ENCODE measurements around the gene ITGAE.

Gene ITGAE

DNA sequence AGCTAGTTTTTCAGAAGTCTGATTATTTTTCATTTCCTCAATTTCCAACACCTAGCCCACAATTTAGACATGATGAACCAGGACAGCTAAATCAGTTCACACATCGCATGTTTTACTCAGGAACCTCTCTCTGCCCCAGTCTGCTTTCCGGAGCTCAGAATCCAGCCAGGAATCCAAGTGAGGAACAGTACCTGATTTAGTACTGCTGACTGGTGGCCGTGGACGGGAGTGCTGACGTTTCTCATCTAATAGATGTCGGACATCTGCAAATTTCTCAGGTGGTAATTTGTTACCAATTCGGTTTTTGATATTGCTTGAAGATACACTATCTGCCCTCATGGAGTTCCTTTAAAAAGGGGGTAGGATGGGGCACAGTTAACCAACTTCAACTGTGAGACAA is 14.9 kb upstream of the ITGAE start:
- DNase-seq, result no peak

DNA sequence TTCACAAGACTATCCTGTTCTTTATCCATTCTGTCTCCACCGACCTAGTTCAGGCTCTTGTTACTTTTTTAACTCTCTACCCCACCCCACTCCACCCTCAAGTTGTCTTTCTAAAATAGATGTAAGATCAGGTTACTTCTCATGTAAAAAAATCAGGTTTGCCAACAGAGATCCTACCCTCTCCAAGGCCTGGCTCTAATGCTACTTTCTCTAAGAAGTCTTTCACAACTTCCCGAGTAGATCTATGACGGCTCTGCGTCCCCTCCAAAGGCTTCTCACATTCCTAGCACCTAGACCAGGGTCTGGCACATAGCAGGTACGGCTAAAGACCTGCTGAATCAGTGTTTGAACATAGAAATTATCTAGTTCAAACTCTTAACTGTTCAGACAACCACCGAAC is 14.1 kb upstream of the ITGAE start:
- no peak for DNase-seq

- no peak for DNase-seq
Observed at GRCh38 chr17:3814361-3814760, 13.4 kb upstream of the ITGAE start.

GRCh38 chr17:3813171-3813570 is 12.2 kb upstream of the ITGAE start:
- no peak for DNase-seq

- DNase-seq, result no peak
Observed at GRCh38 chr17:3812771-3813170, 11.8 kb upstream of the ITGAE start.

- DNase-seq, result no peak
Observed at GRCh38 chr17:3812284-3812683, 11.3 kb upstream of the ITGAE start.

DNA sequence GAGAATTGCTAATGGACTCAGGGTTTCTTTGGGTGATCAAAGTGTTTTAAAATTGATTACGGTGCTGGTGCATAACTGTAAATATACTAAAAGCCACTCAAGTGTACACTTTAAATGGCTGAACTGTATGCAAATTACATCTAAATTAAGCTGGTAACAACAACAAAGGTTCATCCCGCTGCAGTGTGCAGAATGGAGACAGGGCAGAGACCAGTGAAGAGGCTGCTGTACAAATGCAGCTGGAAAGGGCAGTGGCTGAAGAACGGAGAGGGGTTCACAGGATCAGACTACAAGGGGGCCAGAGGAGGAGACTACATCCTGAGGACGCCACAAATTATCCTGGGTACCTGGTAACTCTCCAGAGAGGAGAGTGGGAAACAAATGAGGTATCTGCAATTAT is 9.0 kb upstream of the ITGAE start:
- DNase-seq, result no peak

GRCh38 chr17:3809135-3809534 is 8.1 kb upstream of the ITGAE start:
- no peak for DNase-seq

- DNase-seq, result no peak
Observed at GRCh38 chr17:3808701-3809100, 7.7 kb upstream of the ITGAE start.

GRCh38 chr17:3805581-3805980 is 4.6 kb upstream of the ITGAE start:
- DNase-seq, result no peak

- DNase-seq, result no peak
Observed at GRCh38 chr17:3804503-3804931, 3.5 kb upstream of the ITGAE start.

GRCh38 chr17:3803308-3803640 is 2.3 kb upstream of the ITGAE start:
- no peak for DNase-seq

DNA sequence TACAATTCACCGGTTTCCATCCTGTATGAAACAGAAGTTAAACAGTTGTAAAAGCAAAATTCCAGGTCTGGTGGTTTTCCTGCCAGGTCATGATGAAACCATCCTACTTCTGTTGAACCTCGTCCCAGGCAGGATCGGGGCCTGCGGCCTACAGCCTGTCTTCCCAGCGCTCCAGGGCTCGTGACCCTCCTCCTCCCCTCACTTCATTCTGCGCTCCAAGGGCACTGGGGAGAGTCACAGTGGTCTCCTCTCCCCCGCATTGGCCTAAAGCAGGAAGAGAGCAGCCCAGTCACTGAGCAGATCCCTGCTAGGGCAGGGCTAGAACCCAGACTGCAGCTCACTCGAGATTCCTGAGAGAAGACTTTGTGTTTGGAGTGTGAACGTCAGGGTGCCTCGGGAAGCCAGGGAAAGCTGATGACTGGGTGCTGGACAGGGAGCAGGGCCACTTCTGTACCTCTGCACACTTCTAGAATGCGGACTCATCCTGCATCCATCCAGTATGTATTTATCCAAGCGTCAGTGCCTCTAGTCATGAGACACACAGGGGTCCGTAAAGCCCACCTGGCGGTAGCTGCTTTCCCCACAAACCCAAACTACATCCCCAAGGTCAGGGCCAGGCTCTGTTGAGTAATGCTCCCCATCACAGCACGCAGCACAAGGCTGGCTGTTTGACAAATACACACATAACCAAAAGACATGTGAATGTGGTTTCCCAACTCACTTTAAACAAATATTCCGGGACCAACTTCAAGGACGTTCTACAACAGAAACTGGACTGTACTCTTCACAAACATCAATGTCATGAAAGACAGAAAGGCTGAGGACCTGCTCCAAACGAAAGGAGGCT is 1.7 kb upstream of the ITGAE start:
- DNase-seq, result no peak

GRCh38 chr17:3801792-3802191 is 804 bp upstream of the ITGAE start:
- DNase-seq, result no peak

DNA sequence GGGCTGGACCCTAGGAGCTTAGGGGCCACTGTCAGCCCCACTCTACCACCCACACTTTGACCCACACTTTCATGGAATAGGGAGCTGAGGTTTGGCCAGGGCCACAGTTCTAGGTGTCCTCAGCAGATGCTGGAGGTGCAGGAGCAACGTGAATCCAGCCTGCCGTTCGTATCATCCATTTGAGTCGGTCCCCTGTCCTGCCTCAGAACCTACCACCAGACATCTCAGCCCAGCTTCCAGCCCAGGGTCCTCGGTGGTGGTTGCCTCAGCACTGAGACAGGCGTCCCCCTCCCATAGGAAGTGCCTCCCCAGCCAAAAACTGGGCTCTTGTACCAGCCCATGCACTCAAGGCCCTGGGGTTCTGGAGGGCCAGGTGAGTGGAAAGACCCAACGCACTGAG is 359 bp upstream of the ITGAE start:
- DNase-seq, result no peak

GRCh38 chr17:3799181-3799945 is 1.6 kb downstream of the ITGAE start:
- peak; percentile 13 for DNase-seq

DNA sequence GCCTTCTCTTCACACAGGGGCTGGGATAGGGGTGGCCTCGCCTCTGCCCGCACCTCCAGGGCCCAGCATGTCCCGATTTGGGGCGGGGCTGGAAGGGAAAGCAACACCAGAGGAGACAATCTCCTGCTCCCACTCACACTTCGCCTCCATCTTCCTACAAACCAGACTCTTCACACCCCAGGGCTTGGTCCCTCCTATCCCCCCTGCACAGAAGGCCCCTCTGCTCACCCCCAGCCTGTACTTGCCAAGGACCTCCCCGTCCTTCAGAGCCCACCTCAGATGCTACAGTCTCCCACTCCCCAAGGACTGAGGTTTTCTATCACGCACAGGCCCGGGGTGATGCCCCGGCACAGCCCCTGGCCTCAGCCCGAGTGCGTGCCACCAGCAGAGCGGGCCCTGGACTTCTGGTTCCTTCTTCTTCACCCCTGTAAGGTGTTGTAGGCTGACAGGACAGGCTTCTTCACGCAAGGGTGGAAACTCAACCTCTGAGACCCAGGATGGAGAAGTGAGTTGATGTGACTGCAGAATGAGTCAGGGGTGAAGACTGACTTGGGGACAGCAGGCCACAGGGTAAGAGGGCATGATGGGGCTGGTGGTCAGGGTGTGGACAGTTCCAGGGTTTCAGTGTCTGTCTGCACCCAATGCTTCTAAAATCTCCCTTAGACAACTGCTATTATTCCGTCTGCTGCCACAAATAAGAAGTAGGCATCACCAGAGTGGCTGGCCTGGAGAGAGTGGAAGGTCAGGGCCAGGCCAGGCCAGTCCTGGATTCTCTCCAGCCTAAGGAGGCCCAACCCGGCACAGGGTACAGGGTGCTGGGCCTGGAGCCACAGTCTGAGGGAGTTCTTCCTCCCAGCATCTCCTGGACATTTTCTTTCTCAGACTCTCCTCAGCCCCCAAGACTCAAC is 2.5 kb downstream of the ITGAE start:
- no peak for DNase-seq

GRCh38 chr17:3796822-3797170 is 4.2 kb downstream of the ITGAE start:
- DNase-seq, result no peak

DNA sequence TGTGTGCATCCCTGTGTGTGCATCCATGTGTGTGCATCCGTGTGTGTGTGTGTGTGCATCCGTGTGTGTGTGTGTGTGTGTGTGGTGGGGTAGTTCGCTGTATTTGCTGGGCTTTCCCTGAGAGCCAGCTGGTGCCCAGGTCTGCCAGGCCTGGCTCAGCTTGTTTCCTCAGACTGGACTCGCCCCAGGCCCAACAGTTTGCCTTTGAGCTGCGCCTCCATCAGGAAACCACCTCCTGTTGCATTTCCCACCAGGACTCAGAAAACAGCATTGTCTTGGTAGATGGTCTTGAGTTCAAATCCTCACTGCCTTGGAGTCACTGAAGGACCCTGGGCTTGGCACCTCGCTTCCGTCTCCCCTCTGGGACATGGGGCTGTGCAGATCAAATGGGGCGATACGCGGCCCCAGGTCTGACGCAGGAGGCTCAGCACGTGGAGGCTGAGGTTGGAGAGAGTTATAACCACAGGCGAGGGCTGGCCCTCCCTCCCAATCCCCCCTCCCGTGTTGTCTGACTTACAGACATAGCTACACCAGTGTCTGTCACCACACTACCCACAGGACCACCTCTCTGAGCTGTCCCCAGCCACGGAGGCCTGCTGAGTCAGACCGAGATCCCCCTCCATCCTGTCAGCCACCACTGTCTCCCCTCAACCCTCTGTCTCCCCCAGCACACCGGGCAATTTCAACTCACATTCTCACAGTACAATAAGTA is 4.7 kb downstream of the ITGAE start:
- DNase-seq, result no peak

DNA sequence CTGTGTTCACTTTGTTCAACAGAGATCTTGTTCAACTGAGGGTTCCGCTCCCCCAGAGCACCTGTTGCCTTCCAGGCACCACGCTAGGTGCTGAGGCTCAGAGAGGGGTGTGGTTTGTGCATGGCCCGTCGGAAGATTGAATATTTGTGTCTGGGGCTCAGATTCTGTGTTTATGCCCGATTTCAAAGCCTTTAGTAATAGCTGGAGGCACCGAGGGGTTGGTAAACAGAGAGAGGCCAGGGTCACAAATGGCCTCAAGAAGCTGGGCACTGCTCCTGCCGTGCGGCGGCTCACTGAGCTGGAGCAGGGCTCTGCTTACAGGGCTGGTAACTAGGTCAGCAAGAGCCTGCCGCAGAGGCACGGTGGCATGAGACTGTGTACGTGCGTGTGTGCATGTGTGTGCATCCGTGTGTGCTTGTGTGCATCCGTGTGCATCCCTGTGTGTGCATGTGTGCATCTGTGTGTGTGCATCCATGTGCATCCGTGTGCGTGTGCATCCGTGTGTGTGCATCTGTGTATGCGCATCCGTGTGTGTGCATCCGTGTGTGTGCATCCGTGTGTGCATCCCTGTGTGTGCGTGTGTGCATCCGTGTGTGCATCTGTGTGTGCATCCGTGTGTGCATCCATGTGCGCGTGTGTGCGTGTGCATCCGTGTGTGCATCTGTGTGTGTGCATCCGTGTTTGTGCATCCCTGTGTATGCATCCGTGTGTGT is 5.4 kb downstream of the ITGAE start:
- DNase-seq, result no peak

DNA sequence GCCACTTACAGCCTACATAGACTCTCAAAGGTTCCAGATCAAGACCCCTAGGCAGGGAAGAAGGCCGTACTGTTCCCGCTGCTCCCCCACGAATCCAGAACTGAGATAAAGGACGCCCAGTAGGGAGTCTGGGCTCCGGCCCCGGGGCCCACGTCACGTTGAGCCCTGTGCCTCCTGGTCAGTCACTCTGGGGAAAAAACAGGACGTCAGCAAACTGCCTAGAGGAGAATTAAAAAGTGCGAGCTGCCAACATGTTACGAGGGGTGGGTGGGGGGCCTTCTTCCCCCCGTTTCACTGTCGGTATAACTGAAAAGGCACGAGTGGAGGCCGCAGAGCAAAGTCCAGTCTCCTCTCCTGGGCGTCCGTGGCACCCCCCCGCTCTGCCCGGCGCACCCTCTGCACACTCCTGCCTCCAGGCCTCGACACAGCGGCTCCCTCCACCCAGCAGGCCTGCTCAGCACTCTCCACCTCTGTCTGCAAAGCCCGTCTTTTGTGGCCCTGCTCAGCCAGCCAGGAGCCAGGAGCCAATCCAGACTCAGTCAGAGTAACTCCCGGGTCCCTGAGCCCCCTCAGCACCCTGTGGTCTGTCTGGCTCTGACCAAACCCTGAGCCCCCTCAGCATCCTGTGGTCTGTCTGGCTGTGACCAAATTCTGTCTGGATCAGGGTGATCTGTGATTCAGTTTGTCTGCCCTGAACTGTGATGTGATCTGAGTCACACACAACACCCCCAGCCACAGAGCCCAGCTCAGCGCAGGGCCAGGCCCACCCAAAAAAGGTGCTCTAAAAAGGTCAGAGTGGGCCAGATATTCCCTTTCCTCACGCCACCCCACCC is 6.2 kb downstream of the ITGAE start:
- no peak for DNase-seq

Data from hematopoietic multipotent progenitor cell treated with erythropoietin and hydrocortisone succinate and interleukin-3 and kit ligand, for 8 days (in vitro differentiated cells).